Activated CD4-positive, alpha-beta T cell treated with anti-CD3 and anti-CD28 coated beads, Interleukin-2, Interleukin-4, amounts not matched to agents 100 ng/mL and 50 ng/mL, durations not matched to agents 16 hours and 8 hours (primary cell): ENCODE measurements around the gene ADCY1.

ENCODE experiments used
- DNase-seq: peaks from one replicate; pipeline ENCODE4 v3.0.0-alpha.2; 2020; ENCODE audit warnings: low spot score

The ADCY1 gene

DNA sequence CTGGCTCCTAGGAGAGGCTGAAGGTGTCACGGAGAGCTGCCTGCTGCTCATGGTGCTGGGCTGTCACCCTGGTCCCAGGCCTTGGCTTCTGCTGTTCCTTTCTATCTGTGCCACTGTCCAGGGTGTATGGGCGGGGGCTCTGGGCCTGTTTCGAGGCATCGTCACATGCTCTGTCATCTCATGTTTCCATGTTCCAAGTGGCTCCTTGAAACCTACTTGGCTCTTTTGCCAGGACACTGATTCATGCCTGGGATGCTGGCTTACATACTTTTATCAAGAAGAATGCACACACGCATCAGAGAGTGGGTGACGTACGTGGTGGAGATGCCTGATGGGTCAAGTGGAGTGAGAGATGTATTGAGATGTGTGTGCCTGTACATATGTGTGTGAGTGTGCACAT is 50.9 kb downstream of the ADCY1 start:
- no peak for DNase-seq

DNA sequence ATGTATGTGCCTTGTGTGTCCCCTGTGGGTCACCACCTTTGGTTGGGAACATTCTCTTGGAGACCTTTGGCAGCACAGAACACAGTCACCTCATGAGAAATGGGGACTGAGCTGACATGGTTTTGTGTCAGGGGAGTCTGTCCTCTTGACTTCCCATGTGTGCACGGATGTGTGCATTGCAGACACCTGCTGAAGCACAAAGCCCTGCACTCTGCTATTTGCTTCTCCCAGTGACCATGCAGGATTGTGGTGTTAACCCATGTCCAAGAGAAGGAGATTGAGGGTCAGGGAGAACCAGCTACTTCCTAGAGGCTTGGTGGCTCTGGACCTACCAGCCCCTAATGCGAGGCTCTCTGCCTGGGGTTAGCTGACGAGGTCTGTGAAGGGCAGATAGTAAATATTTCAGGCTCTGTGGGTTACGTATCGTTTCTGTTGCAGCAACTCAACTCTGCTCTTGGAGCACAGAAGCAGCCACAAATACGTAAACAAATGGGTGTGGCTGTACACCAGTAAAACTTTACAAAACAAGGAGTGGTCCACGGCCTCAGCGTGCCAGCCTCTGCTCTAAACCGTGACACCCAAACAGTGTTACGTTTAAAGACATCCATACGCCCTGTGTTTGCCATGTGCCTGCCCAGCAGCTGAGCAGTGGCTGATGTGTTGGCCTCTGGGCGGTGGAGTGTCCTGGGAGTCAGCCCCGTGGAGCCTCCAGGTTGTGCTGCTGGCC is 51.7 kb downstream of the ADCY1 start:
- DNase-seq: no peak

DNA sequence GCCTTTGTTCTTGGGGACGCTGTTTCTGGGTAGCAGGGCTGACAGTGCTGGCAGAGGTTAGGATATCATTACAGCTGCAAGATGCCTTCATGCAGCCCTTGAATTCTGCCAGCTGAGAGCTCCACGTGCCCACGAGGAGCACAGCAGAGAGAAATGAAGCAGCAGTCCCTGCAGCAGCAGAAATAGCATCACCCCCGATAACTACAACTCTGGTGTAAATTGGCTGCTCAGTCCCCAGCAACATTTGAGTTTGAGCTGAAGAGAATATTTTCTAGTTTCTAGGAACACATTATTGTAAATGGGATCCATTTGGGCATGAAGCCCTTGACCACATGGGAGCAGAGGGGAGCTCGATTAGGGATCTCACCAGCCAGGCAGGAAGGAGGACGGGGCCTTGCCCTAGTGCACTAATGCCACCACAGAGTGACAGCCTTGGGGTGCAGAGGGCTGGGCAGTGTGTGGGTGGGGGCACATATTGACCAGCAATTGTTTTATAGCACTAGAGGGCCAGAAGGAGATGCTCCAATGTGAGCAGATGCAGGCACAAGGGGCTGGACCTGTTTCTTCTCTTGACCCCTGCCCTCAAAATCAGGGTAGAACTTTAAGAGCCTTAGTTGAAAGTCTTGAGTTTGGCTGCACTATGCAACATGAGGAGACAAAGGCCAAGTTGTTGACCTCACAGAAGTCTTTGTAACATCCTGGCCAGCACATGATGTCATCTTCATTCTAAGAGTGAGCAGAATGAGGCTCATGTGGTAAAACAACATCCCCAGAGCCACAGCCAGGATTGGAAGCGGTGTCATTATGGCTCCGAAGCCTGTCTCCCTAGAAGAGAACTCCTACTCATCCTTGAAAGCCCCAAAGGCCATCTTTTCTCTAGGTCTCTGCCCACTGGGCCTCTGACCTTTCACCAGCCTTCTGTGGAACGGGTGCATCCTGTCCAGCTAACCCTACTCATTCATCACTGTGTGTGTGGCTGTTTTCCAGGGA is 52.6 kb downstream of the ADCY1 start:
- DNase-seq: no peak

DNA sequence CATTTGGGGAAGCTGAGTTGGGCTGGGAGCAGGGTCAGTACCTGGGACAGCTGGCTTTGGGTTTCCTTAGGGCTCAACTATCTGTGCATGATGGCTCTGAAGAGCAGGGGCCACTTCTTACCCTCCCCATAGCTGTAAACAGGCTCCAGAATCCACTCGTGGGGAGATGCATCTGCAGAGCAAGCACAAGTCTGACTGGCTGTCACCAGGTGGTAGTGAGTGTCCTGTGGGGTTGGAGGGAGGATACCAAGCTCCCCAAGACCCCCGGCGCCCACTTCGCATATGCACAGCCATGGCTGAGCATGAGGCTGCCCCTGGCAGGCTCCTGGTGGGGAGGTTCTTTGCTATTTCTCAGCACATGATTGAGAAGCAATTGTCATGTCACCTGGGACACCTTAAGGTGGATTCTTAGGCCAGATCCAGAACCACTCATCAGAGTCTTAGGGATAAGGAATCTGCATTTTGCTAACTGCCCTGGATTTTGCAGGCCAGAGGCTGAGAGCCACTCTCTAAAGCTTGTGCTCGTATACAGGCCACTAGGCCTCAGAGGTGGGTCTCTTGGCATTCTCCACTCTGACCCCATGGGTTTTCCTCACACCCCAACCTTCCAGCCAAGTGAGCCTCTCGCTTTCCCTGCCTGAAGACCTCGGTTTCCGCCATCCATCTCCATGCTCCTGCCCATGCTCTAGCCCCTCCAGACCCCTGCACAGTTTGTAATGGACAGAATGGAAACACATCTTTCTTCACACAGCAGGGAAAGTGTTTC is 53.7 kb downstream of the ADCY1 start:
- DNase-seq: no peak

DNA sequence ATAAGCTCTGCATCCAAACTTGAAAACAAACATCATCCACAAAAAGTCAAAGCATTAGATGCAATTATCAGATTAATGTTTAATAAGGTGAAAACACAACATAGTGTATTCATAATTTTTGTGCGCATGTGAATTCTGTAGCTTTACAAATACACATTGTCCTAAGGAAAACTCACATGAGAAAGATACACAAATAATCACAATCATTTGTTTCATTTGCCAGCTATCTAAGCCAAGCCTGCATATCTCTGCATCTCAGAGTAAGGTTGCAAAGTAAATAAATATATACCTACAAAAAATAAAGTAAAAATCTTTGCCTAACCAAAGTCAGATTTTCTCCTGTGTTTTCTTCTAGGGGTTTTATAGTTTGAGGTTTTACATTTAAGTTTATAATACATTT is 57.4 kb downstream of the ADCY1 start:
- no peak for DNase-seq

DNA sequence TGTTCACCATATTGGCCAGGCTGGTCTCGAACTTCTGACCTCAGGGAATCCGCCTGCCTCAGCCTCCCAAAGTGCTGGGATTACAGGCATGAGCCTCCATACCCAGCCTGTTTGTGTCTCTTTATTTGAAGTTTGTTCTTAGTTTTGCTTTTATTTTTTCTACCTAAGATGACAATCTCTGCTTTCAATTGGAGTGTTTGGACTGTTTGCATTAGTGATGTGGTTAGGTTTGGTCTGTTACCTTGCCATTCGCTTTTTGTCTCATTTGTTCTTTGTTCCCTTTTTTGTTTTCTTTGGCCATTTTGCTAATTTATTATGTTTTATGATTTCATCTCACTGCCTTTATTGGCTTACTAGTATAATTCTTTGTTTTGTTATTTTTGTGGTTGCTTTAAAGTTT is 62.6 kb downstream of the ADCY1 start:
- no peak for DNase-seq

DNA sequence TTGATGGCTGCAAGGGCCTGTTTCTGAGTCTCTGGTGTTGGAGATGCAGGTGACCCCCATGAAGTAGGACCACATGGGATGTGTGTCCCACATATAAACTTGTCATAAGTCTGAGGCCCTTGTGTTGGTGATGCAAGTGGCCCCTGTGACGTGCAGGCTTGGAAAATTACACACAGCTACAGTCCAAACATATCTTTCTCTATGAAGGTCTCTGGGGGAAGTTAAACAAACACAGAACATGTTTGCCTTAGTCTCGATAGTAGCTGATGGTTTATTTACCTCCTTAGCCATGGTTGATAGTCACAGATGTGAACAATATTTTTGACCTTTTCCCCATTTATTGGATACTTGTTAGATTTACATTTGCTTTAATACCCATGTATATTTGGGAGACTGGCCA is 64.7 kb downstream of the ADCY1 start:
- DNase-seq: no peak

DNA sequence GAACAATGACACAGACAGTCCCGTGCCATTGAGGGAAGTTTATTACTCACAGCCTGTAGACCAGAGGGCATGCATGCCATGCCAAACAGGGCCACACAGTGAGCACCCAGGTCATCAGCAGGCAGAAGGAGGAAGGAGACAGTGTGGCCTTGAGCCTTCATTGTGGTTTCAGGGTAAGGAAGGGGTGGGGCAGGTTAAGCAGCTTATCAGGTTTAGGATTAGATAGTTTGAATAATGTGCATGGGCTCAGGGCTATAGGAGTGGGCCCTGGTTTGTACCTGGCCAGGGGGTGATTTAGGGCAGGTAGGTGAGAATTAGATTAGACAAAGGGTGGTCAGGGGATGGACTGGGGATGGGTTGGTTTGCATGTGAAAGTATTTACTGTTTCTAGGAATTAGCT is 67.9 kb downstream of the ADCY1 start:
- no peak for DNase-seq

DNA sequence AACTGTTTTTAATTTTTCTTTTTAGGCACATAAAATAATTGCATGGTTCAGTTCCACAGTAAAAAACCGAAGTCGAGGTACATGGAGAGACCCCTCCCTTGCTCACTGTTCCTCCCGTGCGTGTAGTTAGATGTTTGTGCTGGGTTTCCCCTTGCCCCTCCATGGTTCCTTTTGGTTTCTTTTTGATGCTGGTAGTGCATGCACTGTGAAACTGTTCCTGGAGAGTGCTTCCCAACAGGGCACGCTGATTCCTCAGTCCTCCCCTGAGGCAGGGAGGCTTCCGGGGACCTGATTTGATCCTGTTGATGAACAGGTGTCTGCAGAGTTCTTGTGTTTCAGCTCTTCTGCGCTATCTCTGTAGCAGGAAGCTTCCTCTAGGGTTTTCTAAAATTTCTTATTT is 69.5 kb downstream of the ADCY1 start:
- no peak for DNase-seq

DNA sequence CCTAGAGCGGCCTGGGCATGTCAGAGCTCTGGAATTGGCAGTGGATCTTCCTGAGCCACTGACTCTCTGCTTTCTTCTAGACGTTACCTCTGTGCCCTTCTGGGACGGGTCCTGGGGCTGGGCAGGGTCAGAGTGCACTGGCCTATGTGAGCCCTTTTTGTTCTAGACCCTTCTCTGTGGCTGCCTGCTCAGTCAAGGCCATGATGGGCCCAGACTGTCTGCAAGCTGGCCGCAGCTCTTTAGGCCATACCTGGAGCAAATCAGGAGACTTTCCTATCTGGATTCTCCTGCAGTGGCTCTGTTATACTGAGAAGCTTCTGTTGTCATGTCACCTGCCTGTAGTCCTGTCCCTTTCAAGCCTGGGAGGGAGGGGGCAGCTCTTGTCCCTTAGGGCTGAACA is 70.1 kb downstream of the ADCY1 start:
- no peak for DNase-seq

DNA sequence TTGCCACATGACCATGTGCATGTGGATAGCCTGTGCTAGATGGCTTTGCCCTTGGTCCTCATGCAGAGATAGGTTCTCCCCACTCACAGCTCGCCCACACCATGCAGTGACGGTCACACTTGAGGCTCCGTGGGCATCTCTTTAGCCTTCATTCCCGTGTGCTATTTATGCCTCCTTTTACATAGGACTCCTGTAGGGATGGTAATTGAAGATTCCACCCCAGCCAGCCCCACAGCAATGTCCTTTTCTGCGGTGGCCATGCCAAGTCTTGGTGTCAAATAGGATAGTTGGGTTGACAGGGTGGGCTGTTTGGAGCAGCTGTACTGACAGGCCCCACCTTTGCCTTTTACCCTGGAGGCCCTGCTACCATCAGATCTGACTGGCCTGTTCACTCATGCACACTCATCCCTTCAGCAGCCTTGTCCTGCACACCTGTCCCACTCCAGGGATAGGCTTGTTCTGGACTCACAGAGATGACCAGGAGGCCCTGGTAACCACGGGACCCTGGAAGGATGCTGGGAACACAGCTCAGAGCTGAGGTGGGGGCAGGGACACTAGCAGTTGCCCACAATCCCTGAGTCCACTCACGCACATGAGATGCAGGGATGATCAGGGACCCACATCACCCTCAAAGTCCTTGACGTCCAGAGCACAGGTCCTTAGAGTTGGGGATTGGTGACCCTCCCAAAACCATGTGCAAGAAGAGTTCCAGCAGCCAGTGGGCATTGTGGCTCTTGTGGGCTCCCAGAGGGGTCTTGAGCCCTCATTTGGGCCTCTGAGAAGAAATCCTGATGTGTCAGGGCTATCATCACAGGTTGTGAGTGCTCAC is 71.2 kb downstream of the ADCY1 start:
- no peak for DNase-seq

DNA sequence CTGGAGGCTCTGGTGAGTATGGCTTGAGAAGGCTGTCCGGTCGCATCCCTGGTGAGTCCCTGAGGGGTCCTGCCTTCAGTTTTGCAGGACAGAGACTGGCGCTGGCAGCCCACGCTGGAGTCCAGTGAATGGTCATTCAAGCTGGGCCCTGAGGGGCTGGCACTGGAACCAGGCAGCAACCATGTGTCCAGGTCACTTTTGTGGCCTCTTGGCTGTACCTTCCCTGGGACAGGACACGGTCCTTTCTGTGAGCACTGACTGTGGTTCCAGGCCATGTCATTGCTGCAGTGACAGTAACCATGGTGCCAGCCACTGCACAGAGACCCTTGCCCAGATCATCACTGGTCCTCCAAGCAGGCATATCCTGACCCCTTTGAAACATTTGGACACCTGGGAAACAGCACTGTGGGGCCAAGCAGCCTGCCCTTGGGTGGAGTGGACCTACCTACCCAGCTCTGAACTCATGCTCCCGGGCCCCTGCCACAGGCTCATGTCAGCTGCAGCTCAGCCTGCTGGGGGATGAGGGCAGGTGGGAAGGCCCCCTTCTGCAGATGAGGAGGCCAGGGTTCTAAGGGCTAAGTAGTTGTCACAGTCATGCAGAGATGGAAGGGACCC is 72.1 kb downstream of the ADCY1 start:
- no peak for DNase-seq

DNA sequence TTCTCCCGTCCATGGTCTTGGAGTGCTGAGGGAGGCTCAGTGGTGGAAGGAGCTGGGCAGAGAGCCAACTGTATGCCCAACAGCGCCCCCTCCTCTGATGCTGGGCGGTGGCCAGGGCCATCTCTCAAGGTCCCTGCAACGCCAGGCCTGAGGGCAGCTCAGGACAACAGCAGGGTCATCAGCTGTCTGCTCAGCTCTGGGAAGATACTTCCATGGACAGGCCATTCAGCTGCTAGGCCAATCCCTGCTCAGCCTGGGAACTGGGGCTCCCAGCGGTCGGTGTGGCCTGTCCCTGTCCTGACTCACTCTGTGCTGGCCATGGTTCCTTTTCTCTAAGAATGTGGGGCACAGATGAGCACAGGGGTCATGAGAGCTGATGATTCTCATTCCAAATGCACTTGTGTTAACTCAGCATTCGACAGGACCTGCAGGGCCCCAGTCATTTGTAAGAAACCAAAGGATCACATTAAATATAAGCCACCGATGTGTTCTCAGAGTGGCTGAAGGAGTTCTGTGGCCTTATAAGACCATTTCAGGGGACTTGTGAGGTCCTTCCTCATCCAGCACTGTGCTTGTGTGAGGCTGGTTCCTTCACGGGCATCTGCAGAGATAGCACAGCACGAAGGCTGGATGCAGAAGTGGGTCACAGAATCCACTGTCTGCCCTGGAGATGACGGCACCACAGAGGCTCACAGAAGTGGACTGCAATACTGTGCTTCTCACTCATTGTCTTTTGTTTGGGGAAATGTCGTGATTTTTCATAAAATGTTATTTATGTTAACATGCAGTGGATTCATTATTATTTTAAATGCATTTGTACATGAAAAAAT is 73.0 kb downstream of the ADCY1 start:
- DNase-seq: no peak

DNA sequence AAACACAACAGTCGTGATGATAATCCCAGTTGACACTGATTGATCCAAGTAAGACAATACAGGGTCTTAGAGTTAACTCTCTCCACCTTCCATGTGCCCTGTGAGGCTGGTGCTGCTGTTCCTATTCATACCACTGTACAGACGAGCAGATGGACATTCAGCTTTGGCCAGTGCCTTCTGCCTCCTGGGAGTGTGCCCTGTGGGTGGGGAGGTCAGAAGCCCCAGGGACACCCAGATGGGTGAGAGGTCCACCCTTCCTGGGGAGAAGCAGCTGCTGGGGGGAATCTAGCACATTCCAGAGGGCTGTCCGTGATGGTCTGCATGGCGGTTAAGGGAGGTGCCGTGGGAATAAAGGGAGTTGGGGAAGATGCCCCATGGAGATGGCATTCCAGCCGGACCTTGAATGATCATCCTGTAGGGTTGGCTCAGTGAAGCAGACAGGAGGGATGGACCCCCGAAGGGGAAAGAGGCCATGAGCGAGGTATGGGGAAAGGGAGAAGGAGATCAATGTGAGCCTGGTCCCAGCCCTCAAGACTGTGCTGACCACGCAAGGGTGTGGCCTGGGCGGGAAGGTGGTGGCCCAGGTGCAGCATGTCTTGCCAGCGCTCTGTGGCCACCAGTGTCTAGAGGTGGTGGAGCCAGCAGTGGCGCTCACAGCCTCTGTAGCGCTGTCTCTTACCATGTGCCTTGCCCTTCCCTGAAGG is 74.0 kb downstream of the ADCY1 start:
- no peak for DNase-seq

DNA sequence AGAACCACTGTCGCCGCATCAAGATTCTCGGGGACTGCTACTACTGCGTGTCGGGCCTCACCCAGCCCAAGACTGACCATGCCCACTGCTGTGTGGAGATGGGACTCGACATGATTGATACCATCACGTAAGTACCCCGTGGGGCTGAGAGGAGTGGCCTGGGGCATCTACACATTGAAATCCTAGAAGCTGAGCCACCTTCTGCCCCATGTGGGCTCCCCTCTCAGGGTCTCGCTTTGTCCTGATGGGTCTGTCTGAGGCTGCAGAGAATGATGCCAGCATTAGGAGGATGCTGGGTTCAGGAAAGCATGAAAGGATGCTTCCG is 74.5 kb downstream of the ADCY1 start:
- no peak for DNase-seq

DNA sequence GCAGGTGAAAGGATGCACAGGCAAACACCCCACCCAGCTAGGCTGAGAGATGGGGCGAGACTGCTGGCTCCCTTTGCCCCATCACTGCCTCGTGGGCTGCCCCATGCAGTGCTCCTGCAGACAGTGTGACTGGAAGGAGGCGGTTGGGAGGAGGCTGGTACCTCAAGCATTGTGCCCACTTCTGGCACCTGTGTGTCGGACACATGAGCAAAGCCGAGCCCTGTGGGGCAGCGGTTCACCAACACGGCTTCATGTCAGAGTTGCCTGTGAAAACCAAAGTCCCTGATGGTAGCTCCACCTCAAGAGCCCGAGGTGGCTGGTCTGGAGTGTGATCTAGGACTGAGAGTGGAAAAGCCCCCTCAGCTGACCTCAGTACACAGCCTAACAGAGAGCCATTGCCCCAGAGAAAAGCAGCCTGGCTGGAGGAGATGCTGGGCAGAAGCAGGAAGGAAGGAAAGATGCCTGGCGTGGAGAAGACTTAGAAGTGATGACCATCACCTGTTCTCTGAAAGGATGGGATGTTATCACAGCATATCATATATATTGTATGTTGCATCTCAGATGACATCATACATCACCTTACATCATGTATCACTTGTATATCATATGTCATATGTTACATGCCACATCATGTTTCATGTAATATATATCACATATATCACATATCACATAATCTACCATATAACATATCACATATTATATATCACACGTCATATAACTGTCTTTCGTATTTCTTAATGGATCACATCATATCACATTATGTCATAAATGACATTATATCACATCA is 75.6 kb downstream of the ADCY1 start:
- no peak for DNase-seq

DNA sequence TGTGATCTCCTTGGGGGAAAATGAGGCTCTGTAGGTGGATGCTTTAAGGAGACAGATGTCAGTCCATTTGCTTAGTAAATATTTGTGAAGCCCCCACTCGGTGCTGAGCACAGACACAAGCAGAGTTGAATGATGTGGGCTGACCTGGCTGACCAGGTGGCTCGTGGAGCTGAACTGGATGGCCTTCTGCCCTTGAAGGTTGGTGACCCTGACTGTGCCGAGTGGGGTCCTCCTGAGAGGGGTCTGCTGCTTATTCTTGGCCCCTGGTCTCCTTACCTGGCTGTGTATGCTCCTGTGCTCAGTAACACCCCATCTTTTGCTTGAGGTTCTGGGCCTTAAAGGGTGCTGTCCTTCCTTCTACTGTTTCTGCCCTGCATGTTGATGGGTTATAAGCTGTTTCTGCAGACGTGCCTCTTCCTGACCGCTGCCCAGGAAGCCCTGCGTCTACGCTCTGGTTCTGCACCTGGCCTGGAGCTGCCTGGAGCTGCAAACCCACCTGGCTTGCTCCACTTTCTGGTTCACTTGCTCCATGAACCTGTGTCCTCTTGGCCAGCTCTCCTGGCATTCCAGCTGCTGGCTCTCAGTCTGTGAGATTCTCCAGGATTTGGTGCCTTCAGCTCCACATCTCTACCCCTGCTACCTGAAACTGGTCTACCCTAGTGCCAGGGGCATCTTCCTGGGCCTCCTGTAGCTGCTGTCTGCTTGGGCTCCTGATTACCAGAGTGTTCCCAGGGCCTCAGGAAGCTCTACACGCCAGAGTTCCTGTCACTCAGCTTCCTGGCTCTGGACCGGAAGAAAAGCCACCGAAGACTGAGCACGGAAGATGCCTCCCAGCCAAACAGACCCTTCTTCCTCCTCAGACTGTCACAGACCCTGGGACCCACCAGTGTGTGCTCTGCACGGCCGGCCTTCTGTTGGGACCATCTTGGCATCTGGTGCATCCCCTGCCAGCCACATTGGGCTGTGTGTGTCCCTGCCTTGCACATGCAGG is 76.5 kb downstream of the ADCY1 start:
- no peak for DNase-seq

DNA sequence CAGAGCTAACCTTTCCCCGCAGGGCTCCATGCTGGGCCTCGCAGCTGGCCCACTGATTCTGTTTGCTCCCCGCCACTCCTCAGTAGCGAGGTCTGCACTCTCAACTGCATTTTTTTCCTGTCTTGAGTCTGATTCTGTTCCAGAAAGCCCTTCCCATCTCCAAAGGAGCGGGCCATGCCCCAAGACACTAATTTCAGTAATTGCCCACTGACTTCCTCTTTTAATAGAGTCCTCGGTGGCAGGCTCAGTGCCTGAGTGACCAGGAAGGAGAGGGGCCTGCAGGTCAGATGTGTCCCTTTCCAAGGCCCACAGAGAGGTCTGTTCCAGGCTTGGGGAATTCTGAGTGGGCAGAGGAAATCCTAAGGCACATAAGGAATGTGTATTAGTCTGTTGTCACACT is 77.4 kb downstream of the ADCY1 start:
- DNase-seq: no peak
